GM12875 (cell line): Measurements from ENCODE around the gene OCSTAMP.

Experiments used
- H3K4me3 ChIP-seq: one replicate; pipeline ENCODE4 v1.5.1; 2011; ENCODE audit warnings: low read depth, low read length, control low read depth
- CTCF ChIP-seq: IDR thresholded peaks from 2 replicates; pipeline ENCODE4 v1.5.1; 2011; ENCODE audit warnings: low read depth, mild to moderate bottlenecking, control low read depth, inconsistent platforms, low read length, moderate library complexity, borderline replicate concordance; ENCODE audit not compliant: insufficient read depth

OCSTAMP gene

GRCh38 chr20:46494077-46494476 lies 56.4 kb downstream of the OCSTAMP start:
- no peak for TF ChIP-seq CTCF
- no peak overlapping the region for H3K4me3 ChIP-seq

GRCh38 chr20:46491354-46491753 lies 59.1 kb downstream of the OCSTAMP start:
- no peak overlapping the region for H3K4me3 ChIP-seq
- TF ChIP-seq CTCF: no peak
